AG09319 (cell line): ENCODE measurements around the gene ZKSCAN1.
A peak's percentile ranks its signal among the peaks of the same experiment; 100 is the strongest.

Experiments used
- DNase-seq: peaks from one replicate; pipeline ENCODE4 v3.0.0-alpha.2; 2010; ENCODE audit warnings: low read depth; ENCODE audit errors: extremely low read depth
- TF ChIP-seq, protein P1 (sequence below): IDR thresholded peaks from 2 replicates; pipeline ENCODE4 v1.5.1; 2011; ENCODE audit warnings: low read depth, mild to moderate bottlenecking, inconsistent platforms, low read length, moderate library complexity

ZKSCAN1 gene

DNA sequence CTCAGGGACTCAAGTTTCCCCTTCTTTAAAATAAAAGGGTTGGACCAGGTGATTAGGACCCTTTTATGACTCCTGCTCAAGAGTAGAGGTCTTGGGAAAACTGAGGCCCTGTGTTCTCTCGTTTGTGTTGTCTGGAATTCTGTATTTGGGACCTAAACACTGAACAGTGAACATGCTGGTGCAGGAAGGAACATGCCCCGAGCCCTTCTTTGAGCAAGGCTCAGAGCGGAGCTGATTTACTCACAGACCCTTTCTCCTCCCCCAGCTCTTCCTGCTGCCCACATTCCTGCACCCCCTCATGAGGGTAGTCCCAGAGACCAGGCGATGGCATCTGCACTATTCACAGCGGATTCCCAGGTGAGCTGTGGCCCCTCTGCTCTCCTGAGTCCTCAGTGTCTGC is 14.2 kb downstream of the ZKSCAN1 start:
- TF ChIP-seq, protein P1, sequence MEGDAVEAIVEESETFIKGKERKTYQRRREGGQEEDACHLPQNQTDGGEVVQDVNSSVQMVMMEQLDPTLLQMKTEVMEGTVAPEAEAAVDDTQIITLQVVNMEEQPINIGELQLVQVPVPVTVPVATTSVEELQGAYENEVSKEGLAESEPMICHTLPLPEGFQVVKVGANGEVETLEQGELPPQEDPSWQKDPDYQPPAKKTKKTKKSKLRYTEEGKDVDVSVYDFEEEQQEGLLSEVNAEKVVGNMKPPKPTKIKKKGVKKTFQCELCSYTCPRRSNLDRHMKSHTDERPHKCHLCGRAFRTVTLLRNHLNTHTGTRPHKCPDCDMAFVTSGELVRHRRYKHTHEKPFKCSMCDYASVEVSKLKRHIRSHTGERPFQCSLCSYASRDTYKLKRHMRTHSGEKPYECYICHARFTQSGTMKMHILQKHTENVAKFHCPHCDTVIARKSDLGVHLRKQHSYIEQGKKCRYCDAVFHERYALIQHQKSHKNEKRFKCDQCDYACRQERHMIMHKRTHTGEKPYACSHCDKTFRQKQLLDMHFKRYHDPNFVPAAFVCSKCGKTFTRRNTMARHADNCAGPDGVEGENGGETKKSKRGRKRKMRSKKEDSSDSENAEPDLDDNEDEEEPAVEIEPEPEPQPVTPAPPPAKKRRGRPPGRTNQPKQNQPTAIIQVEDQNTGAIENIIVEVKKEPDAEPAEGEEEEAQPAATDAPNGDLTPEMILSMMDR: no peak
- DNase-seq: no peak

DNA sequence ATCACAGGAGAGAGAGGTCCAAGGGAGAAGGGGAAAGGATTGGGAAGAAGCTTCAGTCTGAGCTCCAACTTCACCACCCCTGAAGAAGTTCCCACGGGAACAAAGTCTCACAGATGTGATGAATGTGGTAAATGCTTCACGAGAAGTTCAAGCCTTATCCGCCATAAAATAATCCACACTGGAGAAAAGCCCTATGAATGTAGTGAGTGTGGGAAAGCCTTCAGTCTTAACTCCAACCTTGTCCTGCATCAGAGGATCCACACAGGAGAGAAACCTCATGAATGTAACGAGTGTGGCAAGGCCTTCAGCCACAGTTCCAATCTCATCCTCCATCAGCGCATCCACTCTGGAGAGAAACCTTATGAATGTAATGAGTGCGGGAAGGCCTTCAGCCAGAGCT is 18.1 kb downstream of the ZKSCAN1 start:
- TF ChIP-seq, protein P1: no peak
- no peak for DNase-seq

DNA sequence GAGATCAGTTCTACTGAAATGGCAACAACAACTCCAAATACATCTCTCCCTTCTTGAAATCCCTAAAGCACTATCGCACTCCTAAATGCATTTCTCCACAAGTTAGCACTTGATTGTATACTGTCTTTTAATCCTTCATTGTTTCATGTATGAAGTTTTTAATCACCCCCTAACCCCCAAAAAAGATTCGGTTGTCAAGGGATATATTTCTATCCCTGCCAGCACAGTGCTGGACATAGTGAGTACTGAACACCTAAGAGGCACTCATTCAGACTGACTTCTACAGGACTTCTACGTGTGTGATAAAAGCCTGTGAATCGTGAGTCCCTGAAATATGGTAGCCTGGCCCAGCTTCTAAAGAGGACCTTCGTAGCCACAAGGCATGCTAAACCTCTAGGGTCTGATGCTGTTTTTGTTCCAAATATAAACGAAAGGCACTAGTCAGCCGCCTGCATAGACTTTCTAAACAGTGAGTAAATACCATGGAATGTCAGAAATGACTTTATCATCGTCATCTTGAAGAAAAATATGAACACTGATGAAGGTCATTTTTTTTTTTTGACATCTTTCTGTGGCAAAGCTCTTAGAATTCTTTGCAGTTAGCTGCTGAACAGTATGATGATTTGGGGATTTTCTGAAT is 19.6 kb downstream of the ZKSCAN1 start:
- DNase-seq: peak; percentile 70
- TF ChIP-seq, protein P1: no peak

DNA sequence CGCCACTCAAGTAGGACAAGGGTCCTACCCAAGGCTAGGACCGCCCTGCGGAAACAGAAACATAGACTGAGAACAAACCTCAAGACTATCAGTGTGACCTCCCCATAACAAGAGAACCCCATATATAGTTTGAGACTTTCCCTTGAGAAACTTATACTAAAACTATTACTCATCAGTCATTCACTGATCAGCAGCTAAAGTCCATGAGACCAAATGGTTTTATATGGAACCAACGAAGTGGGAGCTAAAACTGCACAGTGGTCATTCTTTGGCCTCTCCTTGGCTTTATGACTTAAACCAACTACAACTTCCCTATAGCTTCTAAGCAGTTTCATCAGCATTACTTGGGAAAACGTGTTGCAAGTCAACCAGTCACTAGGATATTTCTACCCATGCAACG is 20.5 kb downstream of the ZKSCAN1 start:
- no peak for DNase-seq
- TF ChIP-seq, protein P1: no peak

DNA sequence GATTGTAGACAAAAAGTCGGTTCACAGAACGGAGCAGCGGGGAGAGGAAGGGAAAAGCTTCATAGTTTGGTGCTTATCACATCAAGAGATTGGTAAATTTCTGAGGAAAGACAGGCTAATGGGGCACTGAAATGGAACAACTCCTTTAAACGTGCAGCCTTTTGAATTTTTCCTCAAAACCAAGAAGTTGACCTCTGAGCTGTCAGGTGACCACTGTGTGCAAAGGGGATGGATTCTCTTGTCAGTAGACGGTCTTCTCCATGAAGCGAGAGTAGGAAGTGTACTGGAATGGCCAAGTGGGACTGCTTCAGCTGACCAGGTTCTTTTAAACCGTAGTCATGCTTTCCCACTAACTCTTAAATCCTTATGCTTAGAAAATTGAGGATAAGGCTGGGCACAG is 22.9 kb downstream of the ZKSCAN1 start:
- no peak for DNase-seq
- TF ChIP-seq, protein P1: no peak

DNA sequence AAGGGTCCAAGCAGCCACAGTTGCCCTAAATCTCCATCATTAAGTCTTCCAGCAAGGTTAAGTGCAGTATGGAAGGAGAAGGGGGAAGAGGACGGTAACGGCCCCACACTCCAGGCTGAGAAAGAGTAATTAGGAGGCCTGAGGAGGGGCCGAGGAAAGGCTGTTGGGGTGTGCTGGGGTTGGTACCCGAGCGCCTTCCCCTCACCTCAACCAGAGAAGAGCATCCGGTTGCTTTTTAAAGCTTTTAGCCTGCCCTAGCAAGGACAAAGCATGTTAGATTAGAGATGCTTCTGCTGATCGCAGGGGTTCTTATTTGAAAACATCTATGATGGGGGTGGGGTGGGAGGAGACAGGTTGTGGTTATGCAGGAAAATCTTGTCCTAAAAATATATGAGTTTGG is 25.2 kb downstream of the ZKSCAN1 start:
- no peak for DNase-seq
- TF ChIP-seq, protein P1: no peak

DNA sequence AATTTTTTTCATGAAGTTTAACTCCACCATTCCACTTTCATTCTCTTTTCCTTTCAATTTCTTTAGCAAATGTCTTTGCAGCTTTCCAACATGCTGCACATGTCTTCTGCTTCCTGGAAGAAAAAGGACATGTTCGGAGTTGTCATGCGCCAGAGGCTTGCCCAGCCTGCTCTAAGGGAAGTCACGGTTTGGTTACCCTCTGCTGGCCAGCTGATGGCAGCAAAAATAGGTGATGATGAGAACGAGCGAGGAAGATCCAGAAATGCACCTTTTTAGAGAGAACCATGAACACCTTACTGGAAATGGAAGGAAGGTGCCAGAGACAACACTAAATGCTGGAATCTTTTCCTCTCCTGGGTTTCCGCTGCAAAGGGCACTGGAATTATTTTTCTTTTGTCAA is 29.3 kb downstream of the ZKSCAN1 start:
- DNase-seq: no peak

More for the DNA sequence above, 29.3 kb downstream of the ZKSCAN1 start:
- TF ChIP-seq, protein P1: no peak
